HepG2 (cell line): ENCODE measurements around the gene MATR3. TPM values are rescaled to one million over a fixed set of nuclear protein-coding genes. Genes with fewer than 3 reads are reported as not detected.

Experiments
- CREB1 ChIP-seq, 2 experiments: fragments of 450-650 bp in 1 of 2; IDR thresholded peaks; 2 replicates each; pipeline ENCODE4 v1.6.1; 2016 to 2017; ENCODE audit warnings: control low read depth in 1 of 2, mild to moderate bottlenecking in 1 of 2, missing compliant biosample characterization in 1 of 2, missing genetic modification characterization in 1 of 2
- CREM ChIP-seq, 2 experiments: sonication (generic) in 1 of 2; formaldehyde crosslinking in 1 of 2; IDR thresholded peaks; 2 replicates each; pipeline versions ENCODE4 v1.4.0 to v1.6.1; 2016 to 2020; ENCODE audit warnings: antibody characterized with exemption in 1 of 2, mild to moderate bottlenecking in 1 of 2, missing genetic modification reagents in 1 of 2
- FOSL2 ChIP-seq: sonication (generic); formaldehyde crosslinking; IDR thresholded peaks from 2 replicates; pipeline ENCODE4 v1.4.0; 2020; ENCODE audit warnings: missing genetic modification reagents
- FOXC1 ChIP-seq: sonication (generic); formaldehyde crosslinking; IDR thresholded peaks from 2 replicates; pipeline ENCODE4 v1.8.0; 2022; ENCODE audit warnings: mild to moderate bottlenecking, missing genetic modification reagents, borderline replicate concordance
- FOXK1 ChIP-seq: sonication (generic); formaldehyde crosslinking; IDR thresholded peaks from 2 replicates; pipeline ENCODE4 v1.4.0; 2020; ENCODE audit warnings: low read depth, missing genetic modification reagents, borderline replicate concordance
- GABPB1 ChIP-seq: IDR thresholded peaks from 2 replicates; pipeline ENCODE4 v1.6.1; 2016; ENCODE audit warnings: mild to moderate bottlenecking, missing genetic modification reagents, moderate library complexity, missing compliant biosample characterization
- HDAC1 ChIP-seq: sonication (generic); formaldehyde crosslinking; IDR thresholded peaks from 2 replicates; pipeline ENCODE4 v1.5.1; 2020; ENCODE audit warnings: mild to moderate bottlenecking, missing genetic modification reagents
- HNF4G ChIP-seq, 2 experiments: sonication (generic) in 1 of 2; formaldehyde crosslinking in 1 of 2; IDR thresholded peaks; 2 replicates each; pipeline versions ENCODE4 v1.4.0 to v1.6.1; 2011 to 2020; ENCODE audit warnings: borderline replicate concordance in 2 of 2, low read depth in 2 of 2, mild to moderate bottlenecking in 2 of 2, low read length in 1 of 2, missing genetic modification reagents in 1 of 2, moderate library complexity in 1 of 2
- MTF1 ChIP-seq: sonication (generic); formaldehyde crosslinking; IDR thresholded peaks from 2 replicates; pipeline ENCODE4 v1.5.0; 2020; ENCODE audit warnings: missing genetic modification reagents
- NFIB ChIP-seq: sonication (generic); formaldehyde crosslinking; IDR thresholded peaks from 2 replicates; pipeline ENCODE4 v1.9.0; 2021; ENCODE audit warnings: missing genetic modification reagents, mild to moderate bottlenecking, borderline replicate concordance
- NFIC ChIP-seq: IDR thresholded peaks from 2 replicates; pipeline ENCODE4 v1.6.1; 2012; ENCODE audit warnings: mild to moderate bottlenecking, low read length, inconsistent platforms
- PRMT3 ChIP-seq: sonication (generic); formaldehyde crosslinking; IDR thresholded peaks from 2 replicates; pipeline ENCODE4 v1.8.1; 2022; ENCODE audit warnings: low read depth, mild to moderate bottlenecking, moderate library complexity, missing genetic modification reagents, borderline replicate concordance
- RBM22 ChIP-seq: fragments of 200-400 bp; formaldehyde crosslinking; optimal IDR thresholded peaks from 2 replicates; pipeline ENCODE3; 2017; ENCODE audit warnings: mild to moderate bottlenecking, low read length, moderate library complexity
- SATB2 ChIP-seq: sonication (generic); formaldehyde crosslinking; IDR thresholded peaks from 2 replicates; pipeline ENCODE4 v1.5.0; 2020; ENCODE audit warnings: missing genetic modification reagents
- SKI ChIP-seq: fragments of 450-650 bp; IDR thresholded peaks from one replicate; pipeline ENCODE4 v1.6.1; 2018; ENCODE audit warnings: mild to moderate bottlenecking; ENCODE audit not compliant: partially characterized antibody
- ZNF230 ChIP-seq: sonication (generic); formaldehyde crosslinking; IDR thresholded peaks from 2 replicates; pipeline ENCODE4 v1.4.0; 2020; ENCODE audit warnings: mild to moderate bottlenecking, missing genetic modification reagents
- ZNF260 ChIP-seq: sonication (generic); formaldehyde crosslinking; IDR thresholded peaks from 2 replicates; pipeline ENCODE4 v1.4.0; 2020; ENCODE audit warnings: missing genetic modification reagents, low read depth, mild to moderate bottlenecking, borderline replicate concordance
- ZNF282 ChIP-seq: fragments of 450-650 bp; IDR thresholded peaks from 2 replicates; pipeline ENCODE4 v1.6.1; 2018; ENCODE audit not compliant: partially characterized antibody
- ZNF468 ChIP-seq: sonication (generic); formaldehyde crosslinking; IDR thresholded peaks from 2 replicates; pipeline ENCODE4 v1.8.0; 2022; ENCODE audit warnings: mild to moderate bottlenecking, moderate library complexity, missing genetic modification reagents
- ZNF629 ChIP-seq: sonication (generic); formaldehyde crosslinking; conservative IDR thresholded peaks from 2 replicates; pipeline ENCODE4 v1.5.0; 2020; ENCODE audit warnings: missing genetic modification reagents
- ZNF670 ChIP-seq: sonication (generic); formaldehyde crosslinking; IDR thresholded peaks from 2 replicates; pipeline ENCODE4 v1.8.0; 2022; ENCODE audit warnings: mild to moderate bottlenecking, missing genetic modification reagents, borderline replicate concordance
- ZNF724P ChIP-seq: sonication (generic); formaldehyde crosslinking; IDR thresholded peaks from 2 replicates; pipeline ENCODE4 v1.8.0; 2022; ENCODE audit warnings: missing genetic modification reagents, borderline replicate concordance
- ZNF83 ChIP-seq: sonication (generic); formaldehyde crosslinking; IDR thresholded peaks from 2 replicates; pipeline ENCODE4 v1.4.0; 2020; ENCODE audit warnings: missing genetic modification reagents, mild to moderate bottlenecking, borderline replicate concordance
- polyA plus RNA-seq, 8 experiments: library from polyadenylated mRNA; depleted of rRNA in 3 of 8; stranded (reverse) in 7 of 8; unstranded in 1 of 8; fragments of >200 nt; fragmentation: Illumina TruSeq in 4 of 8; extraction: Trizol in 4 of 8; gene quantifications; 2 replicates each; pipeline versions ENCODE4 v1.2.1 to v1.2.3, GENCODE V29; 2011 to 2016; ENCODE audit warnings: low read depth in 4 of 8, missing spikeins in 1 of 8, mixed read lengths in 1 of 8; ENCODE audit not compliant: insufficient read depth in 1 of 8
- total RNA-seq, 5 experiments: library from RNA; depleted of rRNA; stranded (reverse); fragments of >200 nt; fragmentation: Illumina TruSeq; extraction: Trizol; gene quantifications; 2 replicates each; pipeline ENCODE4 v1.2.3, GENCODE V29; 2016; ENCODE audit warnings: low read depth in 1 of 5
- TF ChIP-seq, protein P1 (sequence below): sonication (generic); formaldehyde crosslinking; IDR thresholded peaks from 2 replicates; pipeline ENCODE4 v1.5.0; 2020; ENCODE audit warnings: mild to moderate bottlenecking, missing genetic modification reagents
- TF ChIP-seq, protein P2 (sequence below): sonication (generic); formaldehyde crosslinking; IDR thresholded peaks from 2 replicates; pipeline ENCODE4 v1.4.0; 2020; ENCODE audit warnings: missing genetic modification reagents

MATR3 gene
- total and polyA plus RNA-seq, 2 of the 13 experiments (the other 11 are each of a cell fraction or from before 2014, with no cell fraction given) = 94.2 to 341 TPM

DNA sequence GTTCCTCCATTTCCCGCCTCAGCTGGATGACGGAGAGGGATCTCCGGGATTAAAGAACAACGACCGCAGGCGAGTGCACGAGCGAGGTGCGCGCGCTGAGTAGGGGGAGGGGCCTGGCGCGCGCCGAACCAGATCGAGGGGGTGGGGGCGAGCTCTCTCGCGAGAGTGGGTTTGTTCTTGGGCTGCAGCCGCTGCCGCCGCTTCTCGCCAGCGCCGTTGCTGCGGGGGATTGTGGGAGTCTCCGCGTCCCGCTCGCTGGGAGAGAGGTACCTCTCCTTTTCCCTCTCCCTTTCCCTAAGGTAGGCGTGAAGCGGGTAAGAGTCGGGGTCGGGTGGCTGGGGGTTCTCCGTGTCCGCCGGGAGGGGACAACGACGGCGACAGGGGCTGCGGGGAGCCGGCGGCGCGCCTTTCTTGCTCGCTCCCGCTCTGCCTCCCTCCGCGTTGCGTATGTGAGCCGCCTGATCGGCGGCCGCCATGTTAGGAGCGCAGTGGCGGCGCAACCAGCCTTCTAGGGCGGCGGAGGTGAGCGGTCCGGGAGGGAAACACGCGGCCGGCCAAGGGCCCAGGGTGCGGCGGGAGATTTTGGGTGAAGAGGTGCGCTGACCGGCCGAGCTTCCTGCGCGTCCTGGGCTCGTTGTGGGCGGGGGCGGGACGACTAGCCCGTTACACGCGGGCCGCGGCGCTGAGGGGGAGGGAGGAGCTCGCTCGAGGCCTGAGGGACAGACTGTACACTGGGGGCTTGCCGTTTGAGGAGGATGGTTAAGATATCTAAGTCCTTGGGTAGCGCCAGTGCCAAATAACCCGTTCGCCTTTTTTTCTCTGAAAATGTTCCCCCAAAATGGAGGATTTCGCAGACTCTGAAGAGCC, at the start of gene MATR3 (continued):
- TF ChIP-seq, protein P1, sequence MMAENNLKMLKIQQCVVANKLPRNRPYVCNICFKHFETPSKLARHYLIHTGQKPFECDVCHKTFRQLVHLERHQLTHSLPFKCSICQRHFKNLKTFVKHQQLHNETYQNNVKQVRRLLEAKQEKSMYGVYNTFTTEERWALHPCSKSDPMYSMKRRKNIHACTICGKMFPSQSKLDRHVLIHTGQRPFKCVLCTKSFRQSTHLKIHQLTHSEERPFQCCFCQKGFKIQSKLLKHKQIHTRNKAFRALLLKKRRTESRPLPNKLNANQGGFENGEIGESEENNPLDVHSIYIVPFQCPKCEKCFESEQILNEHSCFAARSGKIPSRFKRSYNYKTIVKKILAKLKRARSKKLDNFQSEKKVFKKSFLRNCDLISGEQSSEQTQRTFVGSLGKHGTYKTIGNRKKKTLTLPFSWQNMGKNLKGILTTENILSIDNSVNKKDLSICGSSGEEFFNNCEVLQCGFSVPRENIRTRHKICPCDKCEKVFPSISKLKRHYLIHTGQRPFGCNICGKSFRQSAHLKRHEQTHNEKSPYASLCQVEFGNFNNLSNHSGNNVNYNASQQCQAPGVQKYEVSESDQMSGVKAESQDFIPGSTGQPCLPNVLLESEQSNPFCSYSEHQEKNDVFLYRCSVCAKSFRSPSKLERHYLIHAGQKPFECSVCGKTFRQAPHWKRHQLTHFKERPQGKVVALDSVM = no peak
- 0 out of 2 replicates have a peak, but pooled peaks have one; percentile 40 for TF ChIP-seq NFIB (CRISPR knock-in tag)
- 0 out of 2 replicates have a peak, but pooled peaks have one; percentile 26 for TF ChIP-seq ZNF468 (CRISPR knock-in tag)
- TF ChIP-seq, protein P2, sequence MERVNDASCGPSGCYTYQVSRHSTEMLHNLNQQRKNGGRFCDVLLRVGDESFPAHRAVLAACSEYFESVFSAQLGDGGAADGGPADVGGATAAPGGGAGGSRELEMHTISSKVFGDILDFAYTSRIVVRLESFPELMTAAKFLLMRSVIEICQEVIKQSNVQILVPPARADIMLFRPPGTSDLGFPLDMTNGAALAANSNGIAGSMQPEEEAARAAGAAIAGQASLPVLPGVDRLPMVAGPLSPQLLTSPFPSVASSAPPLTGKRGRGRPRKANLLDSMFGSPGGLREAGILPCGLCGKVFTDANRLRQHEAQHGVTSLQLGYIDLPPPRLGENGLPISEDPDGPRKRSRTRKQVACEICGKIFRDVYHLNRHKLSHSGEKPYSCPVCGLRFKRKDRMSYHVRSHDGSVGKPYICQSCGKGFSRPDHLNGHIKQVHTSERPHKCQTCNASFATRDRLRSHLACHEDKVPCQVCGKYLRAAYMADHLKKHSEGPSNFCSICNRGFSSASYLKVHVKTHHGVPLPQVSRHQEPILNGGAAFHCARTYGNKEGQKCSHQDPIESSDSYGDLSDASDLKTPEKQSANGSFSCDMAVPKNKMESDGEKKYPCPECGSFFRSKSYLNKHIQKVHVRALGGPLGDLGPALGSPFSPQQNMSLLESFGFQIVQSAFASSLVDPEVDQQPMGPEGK = no peak; the same call in 1 of the 2 replicates
- TF ChIP-seq CREB1 (IDR thresholded peaks at IDR 0.05) = peak; percentile 56
- TF ChIP-seq CREB1 (CRISPR knock-in tag; IDR thresholded peaks at IDR 0.05) = peak; percentile 27; the same call in 1 of the 2 replicates
- TF ChIP-seq SATB2 (CRISPR knock-in tag) = 0 out of 2 replicates have a peak, but pooled peaks have one; percentile 37
- TF ChIP-seq CREM (IDR thresholded peaks at IDR 0.05) = peak; percentile 17; the same call in 1 of the 2 replicates
- no peak for TF ChIP-seq CREM (CRISPR knock-in tag; IDR thresholded peaks at IDR 0.05)
- no peak; the same call in 1 of the 2 replicates for TF ChIP-seq FOXC1 (CRISPR knock-in tag)
- no peak for TF ChIP-seq MTF1 (CRISPR knock-in tag)
- no peak for TF ChIP-seq RBM22
- no peak; the same call in 1 of the 2 replicates for TF ChIP-seq HNF4G (IDR thresholded peaks at IDR 0.05; ENCODE audit: borderline replicate concordance, low read depth, low read length)
- peak; percentile 53; the same call in 1 of the 2 replicates for TF ChIP-seq HNF4G (CRISPR knock-in tag; IDR thresholded peaks at IDR 0.05; ENCODE audit: borderline replicate concordance, low read depth)
- peak; percentile 38; the same call in 1 of the 2 replicates for TF ChIP-seq FOXK1
- TF ChIP-seq FOSL2 (CRISPR knock-in tag) = peak; percentile 45; the same call in 1 of the 2 replicates
- TF ChIP-seq ZNF282 = no peak
- peak; percentile 40 for TF ChIP-seq HDAC1 (CRISPR knock-in tag)
- peak; percentile 79 for TF ChIP-seq ZNF230 (CRISPR knock-in tag)
- no peak for TF ChIP-seq ZNF260 (CRISPR knock-in tag)
- peak; percentile 26; the same call in 1 of the 2 replicates for TF ChIP-seq ZNF724P
- no peak; the same call in 1 of the 2 replicates for TF ChIP-seq ZNF629 (CRISPR knock-in tag)
- no peak for TF ChIP-seq NFIC
- peak; percentile 74 for TF ChIP-seq GABPB1 (CRISPR knock-in tag)
- TF ChIP-seq PRMT3 (CRISPR knock-in tag) = no peak; the same call in 1 of the 2 replicates
- no peak for TF ChIP-seq ZNF670 (CRISPR knock-in tag)
- TF ChIP-seq ZNF83 (CRISPR knock-in tag) = no peak; the same call in 1 of the 2 replicates
- TF ChIP-seq SKI = no peak
